Activated B cell treated with CpG ODN at 0.5 μM for 24 hours (primary cell): ENCODE data around the gene SMURF1. TPM values are rescaled to one million over a fixed set of nuclear protein-coding genes. Genes with fewer than 3 reads are reported as not detected.

ENCODE experiments used
- ATAC-seq: fragments of 200-7000 bp; cut with Tn5 transposase; one replicate; pipeline ENCODE4 v1.10.0; 2021; ENCODE audit warnings: low read depth, mild to moderate bottlenecking, moderate library complexity
- CTCF ChIA-PET: fragments of 350-600 bp; sonication (Branson Sonifier 250); formaldehyde crosslinking; loops from one replicate; lab custom pipeline; 2021; ENCODE audit warnings: antibody characterized with exemption; lab: Charles Lee
- POLR2A ChIA-PET: fragments of 350-600 bp; sonication (Branson Sonifier 250); formaldehyde crosslinking; loops from one replicate; lab custom pipeline; 2021; ENCODE audit warnings: antibody characterized with exemption; lab: Charles Lee
- DNase-seq: peaks from one replicate; pipeline ENCODE4 v3.0.0; 2022
- H3K27ac Mint-ChIP-seq: one replicate; pipeline ENCODE4 v1.8.0; 2020; ENCODE audit warnings: mixed read lengths
- H3K27me3 Mint-ChIP-seq: one replicate; pipeline ENCODE4 v1.8.0; 2021; ENCODE audit warnings: mixed read lengths
- H3K36me3 Mint-ChIP-seq: one replicate; pipeline ENCODE4 v1.8.0; 2021; ENCODE audit warnings: low read depth, mixed read lengths
- H3K4me1 Mint-ChIP-seq: one replicate; pipeline ENCODE4 v1.8.0; 2021; ENCODE audit warnings: mixed read lengths
- H3K4me3 Mint-ChIP-seq: one replicate; pipeline ENCODE4 v1.8.0; 2020; ENCODE audit warnings: mild to moderate bottlenecking, mixed read lengths
- H3K9me3 Mint-ChIP-seq: one replicate; pipeline ENCODE4 v1.8.0; 2020; ENCODE audit warnings: mixed read lengths
- CTCF ChIP-seq: fragments of 200-600 bp; IDR thresholded peaks from one replicate; pipeline ENCODE4 v1.8.0; 2022; ENCODE audit warnings: antibody characterized with exemption, mild to moderate bottlenecking
- intact Hi-C: fragments of 100-400 bp; cut with micrococcal nuclease; formaldehyde crosslinking; loops from one replicate; pipeline ENCODE4 v1.15.1; 2024
- total RNA-seq: library from RNA; stranded (reverse); gene quantifications from 2 replicates; pipeline ENCODE4 v1.2.3, GENCODE V29; 2022

SMURF1 gene
- total RNA-seq, 1 donor from 2014 or later, result 23.1 TPM

GRCh38 chr7:99011341-99011705, 132.6 kb downstream of the SMURF1 start:
- DNase-seq (no peak), ATAC-seq (no peak)
- no peak overlapping the region for H3K27ac Mint-ChIP-seq
- no peak overlapping the region for H3K4me3 Mint-ChIP-seq
- TF ChIP-seq CTCF, result no peak
- CTCF ChIA-PET, result no interaction called here
- POLR2A ChIA-PET, result no interaction called here
- peaks cover 2% of the 10 kb centered on the region for H3K4me1 Mint-ChIP-seq
- peaks cover 91% of the 10 kb centered on the region for H3K36me3 Mint-ChIP-seq
- no peaks in the 10 kb centered on the region for H3K27me3 Mint-ChIP-seq
- H3K9me3 Mint-ChIP-seq, result no peaks in the 10 kb centered on the region
- intact Hi-C loops, result no loop called here

- ChIA-PET CTCF (no interaction called here), POLR2A (no interaction called here)
- H3K27me3 Mint-ChIP-seq, result no peaks in the 10 kb centered on the region
- intact Hi-C loops, result no loop called here
- H3K9me3 Mint-ChIP-seq, result no peaks in the 10 kb centered on the region
- no peak for TF ChIP-seq CTCF
- peaks cover 92% of the 10 kb centered on the region for H3K36me3 Mint-ChIP-seq
- H3K4me1 Mint-ChIP-seq, result peaks cover 8% of the 10 kb centered on the region
- ATAC-seq, result no peak
- DNase-seq, result no peak
- no peak overlapping the region for H3K4me3 Mint-ChIP-seq
- H3K27ac Mint-ChIP-seq, result no peak overlapping the region
These were observed 133.6 kb downstream of the SMURF1 start for GRCh38 chr7:99010281-99010680.

GRCh38 chr7:99008921-99009530, 134.9 kb downstream of the SMURF1 start:
- peaks cover 91% of the 10 kb centered on the region for H3K36me3 Mint-ChIP-seq
- no peak overlapping the region for H3K4me3 Mint-ChIP-seq
- intact Hi-C loops, result no loop called here
- ATAC-seq (no peak), DNase-seq (no peak)
- TF ChIP-seq CTCF, result no peak
- H3K27me3 Mint-ChIP-seq, result no peaks in the 10 kb centered on the region
- CTCF ChIA-PET, result no interaction called here
- H3K4me1 Mint-ChIP-seq, result peaks cover 10% of the 10 kb centered on the region
- no peak overlapping the region for H3K27ac Mint-ChIP-seq
- H3K9me3 Mint-ChIP-seq, result no peaks in the 10 kb centered on the region
- POLR2A ChIA-PET, result no interaction called here

- DNase-seq (no peak), ATAC-seq (no peak)
- ChIA-PET CTCF (no interaction called here), POLR2A (no interaction called here)
- peaks cover 10% of the 10 kb centered on the region for H3K4me1 Mint-ChIP-seq
- H3K27me3 Mint-ChIP-seq, result no peaks in the 10 kb centered on the region
- intact Hi-C loops, result no loop called here
- no peak overlapping the region for H3K4me3 Mint-ChIP-seq
- no peak for TF ChIP-seq CTCF
- no peak overlapping the region for H3K27ac Mint-ChIP-seq
- peaks cover 91% of the 10 kb centered on the region for H3K36me3 Mint-ChIP-seq
- H3K9me3 Mint-ChIP-seq, result no peaks in the 10 kb centered on the region
These were observed 135.7 kb downstream of the SMURF1 start for GRCh38 chr7:99008181-99008631.

GRCh38 chr7:99006739-99007424, 137.0 kb downstream of the SMURF1 start:
- H3K4me3 Mint-ChIP-seq, result no peak overlapping the region
- intact Hi-C loops, result no loop called here
- no peak overlapping the region for H3K27ac Mint-ChIP-seq
- CTCF ChIA-PET, result no interaction called here
- DNase-seq (no peak), ATAC-seq (no peak)
- POLR2A ChIA-PET, result no interaction called here
- no peaks in the 10 kb centered on the region for H3K27me3 Mint-ChIP-seq
- H3K36me3 Mint-ChIP-seq, result peaks cover 92% of the 10 kb centered on the region
- H3K4me1 Mint-ChIP-seq, result peaks cover 10% of the 10 kb centered on the region
- no peak for TF ChIP-seq CTCF
- no peaks in the 10 kb centered on the region for H3K9me3 Mint-ChIP-seq
